Astrocyte of the spinal cord (primary cell): Measurements from ENCODE around the gene PRAMEF14.
"Not testable (repeated sequence)": the region's sequence is repeated elsewhere in the genome, so short reads cannot be mapped to it uniquely, and the experiment has no call there.

Experiments
- DNase-seq: peaks from one replicate; pipeline ENCODE4 v3.0.0; 2011; ENCODE audit warnings: low read depth, low spot score
- H3K4me3 ChIP-seq: 2 replicates; pipeline ENCODE4 v1.5.1; 2011; ENCODE audit warnings: low read depth, mild to moderate bottlenecking, low read length, moderate library complexity
- in situ Hi-C: cut with HindIII; loops from 2 replicates; pipeline ENCODE4 v1.10.0; 2017; ENCODE audit warnings: low sequenced_read_pairs
- TF ChIP-seq, protein P1 (sequence below): IDR thresholded peaks from 2 replicates; pipeline ENCODE4 v1.5.1; 2012; ENCODE audit warnings: low read depth, mild to moderate bottlenecking, low read length, inconsistent platforms

Gene PRAMEF14, protein sequence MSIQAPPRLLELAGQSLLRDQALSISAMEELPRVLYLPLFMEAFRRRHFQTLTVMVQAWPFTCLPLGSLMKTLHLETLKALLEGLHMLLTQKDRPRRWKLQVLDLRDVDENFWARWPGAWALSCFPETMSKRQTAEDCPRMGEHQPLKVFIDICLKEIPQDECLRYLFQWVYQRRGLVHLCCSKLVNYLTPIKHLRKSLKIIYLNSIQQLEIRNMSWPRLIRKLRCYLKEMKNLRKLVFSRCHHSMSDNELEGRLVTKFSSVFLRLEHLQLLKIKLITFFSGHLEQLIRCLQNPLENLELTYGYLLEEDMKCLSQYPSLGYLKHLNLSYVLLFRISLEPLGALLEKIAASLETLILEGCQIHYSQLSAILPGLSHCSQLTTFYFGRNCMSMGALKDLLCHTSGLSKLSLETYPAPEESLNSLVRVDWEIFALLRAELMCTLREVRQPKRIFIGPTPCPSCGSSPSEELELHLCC

GRCh38 chr1:13347034-13347433 lies at the start of gene PRAMEF14:
Gene PRAMEF14, minus strand, starts transcription at chr1:13347134. Its CDS starts 1,820 bp downstream, at chr1:13345314.
- DNase-seq, H3K4me3 ChIP-seq, in situ Hi-C loops: not testable (repeated sequence)

DNA sequence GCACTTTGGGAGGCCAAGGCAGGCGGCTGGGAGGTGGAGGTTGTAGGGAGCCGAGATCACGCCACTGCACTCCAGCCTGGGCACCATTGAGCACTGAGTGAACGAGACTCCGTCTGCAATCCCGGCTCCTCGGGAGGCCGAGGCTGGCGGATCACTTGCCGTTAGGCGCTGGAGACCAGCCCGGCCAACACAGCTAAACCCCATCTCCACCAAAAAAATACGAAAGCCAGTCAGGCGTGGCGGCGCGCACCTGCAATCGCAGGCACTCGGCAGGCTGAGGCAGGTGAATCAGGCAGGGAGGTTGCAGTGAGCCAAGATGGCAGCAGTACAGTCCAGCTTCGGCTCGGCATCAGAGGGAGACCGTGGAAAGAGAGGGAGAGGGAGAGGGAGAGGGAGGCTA lies 48.4 kb upstream of the PRAMEF14 start:
- in situ Hi-C loops, H3K4me3 ChIP-seq, DNase-seq: not testable (repeated sequence)

DNA sequence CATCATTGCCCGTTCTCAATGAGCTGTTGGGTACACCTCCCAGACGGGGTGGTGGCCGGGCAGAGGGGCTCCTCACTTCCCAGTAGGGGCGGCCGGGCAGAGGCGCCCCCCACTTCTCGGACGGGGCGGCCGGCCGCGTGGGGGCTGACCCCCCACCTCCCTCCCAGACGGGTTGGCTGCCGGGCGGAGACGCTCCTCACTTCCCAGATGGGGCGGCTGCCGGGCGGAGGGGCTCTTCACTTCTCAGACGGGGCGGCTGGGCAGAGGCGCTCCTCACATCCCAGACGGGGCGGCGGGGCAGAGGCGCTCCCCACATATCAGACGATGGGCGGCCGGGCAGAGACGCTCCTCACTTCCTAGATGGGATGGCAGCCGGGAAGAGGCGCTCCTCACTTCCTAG lies 47.8 kb upstream of the PRAMEF14 start:
- DNase-seq, in situ Hi-C loops, H3K4me3 ChIP-seq: not testable (repeated sequence)

DNA sequence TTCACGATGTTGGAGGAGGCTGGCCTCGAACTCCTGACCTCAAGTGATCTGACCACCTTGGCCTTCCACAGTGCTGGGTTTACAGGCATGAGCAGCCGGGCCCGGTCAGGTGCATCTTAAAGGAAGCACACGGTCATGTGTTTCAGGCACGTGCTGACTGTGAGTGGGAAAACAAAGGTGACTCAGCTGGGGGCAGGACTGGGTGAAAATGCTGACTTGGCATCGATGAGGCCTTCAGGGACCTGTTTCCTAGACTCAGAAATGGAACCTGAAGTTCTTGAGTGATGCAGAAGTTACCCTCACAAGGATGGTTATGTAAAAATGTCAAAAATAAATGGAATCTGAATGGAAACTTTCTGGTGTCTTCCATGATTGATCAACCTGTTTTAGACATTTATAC lies 46.1 kb upstream of the PRAMEF14 start:
- DNase-seq, H3K4me3 ChIP-seq, in situ Hi-C loops: not testable (repeated sequence)

- in situ Hi-C loops = not testable (repeated sequence)
Measured at GRCh38 chr1:13389332-13389731, 42.4 kb upstream of the PRAMEF14 start, which contains the start of gene PRAMEF17. Gene PRAMEF17, plus strand, starts transcription at chr1:13389632. Its CDS starts 26 bp downstream, at chr1:13389658.

DNA sequence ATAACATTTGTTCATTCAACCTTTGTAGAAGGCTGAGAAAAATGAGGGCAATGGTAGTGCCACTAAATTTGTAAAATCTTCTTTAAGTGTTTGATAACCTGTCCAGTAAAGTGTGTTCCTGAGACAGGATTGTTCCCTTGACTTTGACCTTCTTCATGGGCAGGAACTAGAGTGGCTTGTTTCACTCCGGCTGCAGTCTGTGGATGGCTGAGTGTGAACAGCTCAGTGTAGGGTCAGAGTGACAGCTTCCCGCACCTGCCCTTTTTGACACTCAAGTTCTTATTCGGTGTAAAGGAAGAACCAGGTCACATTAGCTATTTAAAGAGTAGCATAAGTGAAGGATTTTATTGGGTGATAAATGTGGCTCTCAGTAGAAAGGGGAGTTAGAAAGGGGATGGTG lies 33.4 kb upstream of the PRAMEF14 start:
- in situ Hi-C loops, DNase-seq, H3K4me3 ChIP-seq: not testable (repeated sequence)

More at GRCh38 chr1:13389332-13389731, 42.4 kb upstream of the PRAMEF14 start, which contains the start of gene PRAMEF17:
- not testable (repeated sequence) for H3K4me3 ChIP-seq, DNase-seq

DNA sequence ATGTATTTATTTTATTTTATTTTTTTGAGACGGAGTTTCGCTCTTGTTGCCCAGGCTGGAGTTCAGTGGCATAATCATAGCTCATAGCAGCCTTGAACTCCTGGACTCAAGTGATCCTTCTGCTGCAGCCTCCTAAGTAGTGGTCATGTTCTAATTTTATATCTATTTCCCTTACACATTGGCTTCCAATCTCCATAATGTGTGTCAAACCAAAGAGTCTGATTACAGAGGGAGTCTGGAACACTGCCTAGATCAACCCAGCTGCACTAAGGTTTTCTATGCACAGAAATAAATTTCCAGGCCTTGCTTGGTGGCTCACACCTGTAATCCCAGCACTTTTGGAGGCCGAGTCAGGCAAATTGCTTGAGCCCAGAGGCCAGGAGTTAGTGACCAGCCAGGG lies 32.0 kb upstream of the PRAMEF14 start:
- in situ Hi-C loops, DNase-seq, H3K4me3 ChIP-seq: not testable (repeated sequence)

DNA sequence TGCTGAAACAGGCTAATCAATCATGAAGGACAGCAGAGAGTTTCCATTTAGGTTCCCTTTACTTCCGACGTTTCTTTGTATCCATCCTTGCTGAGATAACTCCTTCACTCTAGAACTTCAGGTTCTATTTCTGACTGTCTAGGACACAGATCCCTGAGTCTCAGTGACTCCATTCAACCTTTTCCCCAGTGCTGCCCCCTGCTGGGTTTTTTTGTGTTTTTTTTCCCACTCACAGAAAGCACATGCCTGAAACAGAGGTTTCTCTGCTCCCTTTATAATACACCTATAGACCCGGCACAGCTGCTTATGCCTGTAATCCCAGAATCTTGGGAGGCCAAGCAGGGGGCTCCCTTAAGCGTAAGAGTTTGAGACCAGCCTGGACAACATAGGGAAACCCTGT lies 21.6 kb upstream of the PRAMEF14 start:
- DNase-seq, in situ Hi-C loops, H3K4me3 ChIP-seq: not testable (repeated sequence)

GRCh38 chr1:13366536-13366935 lies 19.6 kb upstream of the PRAMEF14 start:
- H3K4me3 ChIP-seq, in situ Hi-C loops, DNase-seq: not testable (repeated sequence)

- DNase-seq, H3K4me3 ChIP-seq, in situ Hi-C loops: not testable (repeated sequence)
Measured at GRCh38 chr1:13364928-13365327, 18.0 kb upstream of the PRAMEF14 start.

- DNase-seq, H3K4me3 ChIP-seq, in situ Hi-C loops: not testable (repeated sequence)
Measured at GRCh38 chr1:13362364-13362763, 15.4 kb upstream of the PRAMEF14 start.

DNA sequence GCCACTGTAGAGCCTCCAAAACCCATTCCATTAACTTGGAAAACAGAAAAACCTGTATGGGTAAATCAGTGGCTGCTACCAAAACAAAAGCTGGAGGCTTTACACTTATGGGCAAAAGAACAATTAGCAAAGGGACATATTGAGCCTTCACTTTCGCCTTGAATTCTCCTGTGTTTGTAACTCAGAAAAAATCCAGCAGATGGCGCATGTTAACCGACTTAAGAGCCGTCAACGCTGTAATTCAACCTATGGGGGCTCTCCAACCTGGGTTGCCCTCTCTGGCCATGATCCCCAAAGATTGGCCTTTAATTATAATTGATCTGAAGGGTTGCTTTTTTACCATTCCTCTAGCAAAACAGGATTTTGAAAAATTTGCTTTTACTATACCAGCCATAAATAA lies 9.8 kb upstream of the PRAMEF14 start:
- peak; percentile 33 for DNase-seq
- in situ Hi-C loops, H3K4me3 ChIP-seq: not testable (repeated sequence)
- TF ChIP-seq, protein P1, sequence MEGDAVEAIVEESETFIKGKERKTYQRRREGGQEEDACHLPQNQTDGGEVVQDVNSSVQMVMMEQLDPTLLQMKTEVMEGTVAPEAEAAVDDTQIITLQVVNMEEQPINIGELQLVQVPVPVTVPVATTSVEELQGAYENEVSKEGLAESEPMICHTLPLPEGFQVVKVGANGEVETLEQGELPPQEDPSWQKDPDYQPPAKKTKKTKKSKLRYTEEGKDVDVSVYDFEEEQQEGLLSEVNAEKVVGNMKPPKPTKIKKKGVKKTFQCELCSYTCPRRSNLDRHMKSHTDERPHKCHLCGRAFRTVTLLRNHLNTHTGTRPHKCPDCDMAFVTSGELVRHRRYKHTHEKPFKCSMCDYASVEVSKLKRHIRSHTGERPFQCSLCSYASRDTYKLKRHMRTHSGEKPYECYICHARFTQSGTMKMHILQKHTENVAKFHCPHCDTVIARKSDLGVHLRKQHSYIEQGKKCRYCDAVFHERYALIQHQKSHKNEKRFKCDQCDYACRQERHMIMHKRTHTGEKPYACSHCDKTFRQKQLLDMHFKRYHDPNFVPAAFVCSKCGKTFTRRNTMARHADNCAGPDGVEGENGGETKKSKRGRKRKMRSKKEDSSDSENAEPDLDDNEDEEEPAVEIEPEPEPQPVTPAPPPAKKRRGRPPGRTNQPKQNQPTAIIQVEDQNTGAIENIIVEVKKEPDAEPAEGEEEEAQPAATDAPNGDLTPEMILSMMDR = peak; percentile 25

DNA sequence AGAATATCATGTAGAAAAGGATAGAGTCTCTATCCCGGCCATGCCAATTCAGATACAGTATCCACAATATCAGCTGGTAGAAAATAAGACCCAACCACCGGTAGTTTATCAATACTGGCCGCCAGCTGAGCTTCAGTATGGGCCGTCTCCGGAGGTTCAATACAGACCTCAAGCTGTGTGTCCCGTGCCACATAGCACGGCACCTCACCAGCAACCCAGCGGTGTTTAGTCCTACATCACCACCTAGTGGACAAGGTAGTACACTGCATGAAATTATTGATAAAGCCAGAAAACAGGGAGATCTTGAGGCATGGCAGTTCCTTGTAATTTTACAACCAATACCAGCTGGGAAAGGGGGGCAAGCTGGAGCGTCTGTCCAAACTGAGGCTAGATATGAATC lies 7.5 kb upstream of the PRAMEF14 start:
- DNase-seq, in situ Hi-C loops, H3K4me3 ChIP-seq: not testable (repeated sequence)

DNA sequence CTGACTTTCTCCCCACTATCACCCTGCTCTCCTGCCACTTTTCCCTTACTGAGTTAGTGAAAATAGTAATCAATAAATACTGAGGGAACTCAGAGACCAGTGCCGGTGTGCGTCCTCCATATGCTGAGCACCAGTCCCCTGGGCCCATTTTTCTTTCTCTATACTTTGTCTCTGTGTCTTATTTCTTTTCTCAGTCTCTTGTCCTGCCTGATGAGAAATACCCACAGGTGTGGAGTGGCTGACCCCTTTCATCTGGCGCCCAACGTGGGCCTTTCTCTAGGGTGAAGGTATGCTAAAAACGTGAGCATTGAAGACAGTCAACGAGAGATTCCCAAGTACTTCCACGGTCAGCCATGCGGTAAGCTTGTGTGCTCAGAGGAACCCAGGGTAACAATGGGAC lies 6.5 kb upstream of the PRAMEF14 start:
- in situ Hi-C loops, H3K4me3 ChIP-seq: not testable (repeated sequence)
- DNase-seq = peak; percentile 0

DNA sequence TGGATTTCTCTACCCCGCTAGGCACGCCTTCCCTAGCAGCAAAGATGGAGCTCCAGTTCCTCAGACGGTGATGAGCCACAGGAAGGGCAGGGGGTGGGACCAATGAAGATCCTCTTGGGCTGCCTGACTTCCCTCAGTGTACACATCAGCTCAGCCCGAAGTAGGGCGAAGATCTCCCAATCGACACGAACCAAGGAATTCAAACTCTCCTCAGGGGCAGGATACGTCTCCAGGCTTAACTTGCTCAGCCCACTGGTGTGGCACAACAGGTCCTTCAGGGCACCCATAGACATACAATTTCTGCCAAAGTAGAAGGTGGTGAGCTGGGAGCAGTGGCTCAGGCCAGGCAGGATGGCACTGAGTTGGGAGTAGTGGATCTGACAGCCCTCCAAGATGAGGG lies 4.4 kb downstream of the PRAMEF14 start:
- H3K4me3 ChIP-seq, DNase-seq, in situ Hi-C loops: not testable (repeated sequence)

GRCh38 chr1:13315281-13315680 lies 31.7 kb downstream of the PRAMEF14 start, which contains the start of gene PRAMEF15:
Gene PRAMEF15, plus strand, starts transcription at chr1:13315581. Its CDS starts 2,827 bp downstream, at chr1:13318408.
- H3K4me3 ChIP-seq, DNase-seq, in situ Hi-C loops: not testable (repeated sequence)

DNA sequence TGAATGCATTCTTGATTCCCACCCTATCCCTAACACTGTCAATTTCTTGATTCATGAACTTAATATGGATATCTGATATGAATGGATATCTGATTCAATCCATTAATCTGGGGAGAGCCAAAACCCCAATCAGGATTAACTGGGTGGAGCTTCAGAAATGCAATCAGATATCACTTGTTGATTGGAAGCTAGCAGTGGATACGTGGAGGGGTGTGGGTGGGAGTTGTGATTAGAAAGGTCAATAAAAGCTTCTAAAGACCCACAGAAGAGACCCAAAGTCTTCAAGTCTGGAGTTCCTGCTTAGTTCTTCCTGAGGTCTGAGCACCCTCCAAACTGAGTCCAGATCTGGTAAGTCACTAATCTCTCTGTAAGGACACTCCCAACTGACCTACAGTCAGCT lies 43.7 kb downstream of the PRAMEF14 start, which contains the start of gene PRAMEF33:
TSS of gene PRAMEF33 (plus strand) at position 301 of the 400 bp plus-strand sequence. CDS start 2,416 bp downstream, outside the sequence.
- in situ Hi-C loops, DNase-seq, H3K4me3 ChIP-seq: not testable (repeated sequence)
